ENCODE measurements around the gene MEGF8.
A peak's percentile ranks its signal among the peaks of the same experiment; 100 is the strongest.

The MEGF8 gene

DNA sequence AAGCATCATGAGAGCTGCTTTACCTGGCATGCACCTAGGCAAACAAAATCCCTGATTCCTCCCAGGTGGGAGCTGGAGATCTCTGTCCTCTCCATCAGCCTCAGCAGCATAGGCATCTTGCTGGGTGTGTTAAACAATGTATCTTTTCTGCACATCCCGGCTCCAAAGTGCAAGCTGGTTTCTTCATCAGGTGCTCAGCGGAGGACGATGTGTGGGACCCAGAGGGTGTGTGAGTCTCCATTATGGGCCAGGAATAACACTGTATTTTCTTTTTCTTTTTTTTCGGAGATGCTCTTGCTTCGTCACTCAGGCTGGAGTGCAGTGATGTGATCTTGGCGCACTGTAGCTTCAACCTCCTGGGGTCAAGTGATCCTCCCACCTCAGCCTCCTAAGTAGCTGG is 54.7 kb downstream of the MEGF8 start:
- H3K4me3 ChIP-seq (ENCODE audit: low read depth, low read length), result no peak overlapping the region
- TF ChIP-seq, protein P1, sequence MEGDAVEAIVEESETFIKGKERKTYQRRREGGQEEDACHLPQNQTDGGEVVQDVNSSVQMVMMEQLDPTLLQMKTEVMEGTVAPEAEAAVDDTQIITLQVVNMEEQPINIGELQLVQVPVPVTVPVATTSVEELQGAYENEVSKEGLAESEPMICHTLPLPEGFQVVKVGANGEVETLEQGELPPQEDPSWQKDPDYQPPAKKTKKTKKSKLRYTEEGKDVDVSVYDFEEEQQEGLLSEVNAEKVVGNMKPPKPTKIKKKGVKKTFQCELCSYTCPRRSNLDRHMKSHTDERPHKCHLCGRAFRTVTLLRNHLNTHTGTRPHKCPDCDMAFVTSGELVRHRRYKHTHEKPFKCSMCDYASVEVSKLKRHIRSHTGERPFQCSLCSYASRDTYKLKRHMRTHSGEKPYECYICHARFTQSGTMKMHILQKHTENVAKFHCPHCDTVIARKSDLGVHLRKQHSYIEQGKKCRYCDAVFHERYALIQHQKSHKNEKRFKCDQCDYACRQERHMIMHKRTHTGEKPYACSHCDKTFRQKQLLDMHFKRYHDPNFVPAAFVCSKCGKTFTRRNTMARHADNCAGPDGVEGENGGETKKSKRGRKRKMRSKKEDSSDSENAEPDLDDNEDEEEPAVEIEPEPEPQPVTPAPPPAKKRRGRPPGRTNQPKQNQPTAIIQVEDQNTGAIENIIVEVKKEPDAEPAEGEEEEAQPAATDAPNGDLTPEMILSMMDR (IDR thresholded peaks at IDR 0.05; ENCODE audit: insufficient read depth, low read depth, low read length, missing control alignments), result no peak
- DNase-seq (ENCODE audit: low read depth), result no peak

DNA sequence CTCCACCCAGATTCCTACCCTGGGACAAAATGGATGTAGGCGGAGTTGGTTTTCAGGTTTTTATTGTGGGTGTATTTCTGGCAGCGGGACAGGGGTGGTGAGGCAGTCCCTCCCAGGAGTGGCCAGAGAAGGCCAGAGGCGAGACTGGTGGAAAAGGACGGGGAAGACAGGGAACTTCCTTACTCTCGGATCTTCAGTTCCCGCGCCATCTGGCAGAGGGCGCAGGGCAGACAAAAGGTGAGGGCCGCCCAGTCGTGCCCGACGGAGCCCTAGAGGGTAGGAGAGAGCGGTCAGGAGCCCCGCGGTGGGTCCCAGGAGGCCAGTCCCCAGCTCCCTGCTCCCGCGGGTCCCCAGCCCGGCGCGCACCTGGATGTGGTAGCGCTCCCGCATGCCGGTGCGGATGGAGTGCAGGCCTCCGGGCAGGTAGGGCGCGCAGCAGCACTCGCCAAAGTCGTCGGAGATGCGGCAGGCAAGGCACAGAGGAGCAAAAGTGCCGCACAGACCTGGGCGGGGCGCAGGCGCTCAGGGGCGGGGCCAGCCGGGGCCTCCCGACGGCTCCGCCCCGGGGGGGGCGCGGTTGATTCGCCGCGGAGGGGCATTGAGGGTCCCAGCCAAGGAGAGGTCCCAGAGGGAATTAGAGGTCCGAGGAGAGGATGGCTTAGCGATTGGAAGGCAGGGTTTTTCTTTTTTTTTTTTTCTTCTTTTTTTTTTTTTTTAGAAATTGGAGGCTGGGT is 61.7 kb downstream of the MEGF8 start:
- TF ChIP-seq, protein P1 (IDR thresholded peaks at IDR 0.05; ENCODE audit: insufficient read depth, low read depth, low read length, missing control alignments), result peak; percentile 41
- no peak overlapping the region for H3K4me3 ChIP-seq (ENCODE audit: low read depth, low read length)
- peak; percentile 49 for DNase-seq (ENCODE audit: low read depth)

DNA sequence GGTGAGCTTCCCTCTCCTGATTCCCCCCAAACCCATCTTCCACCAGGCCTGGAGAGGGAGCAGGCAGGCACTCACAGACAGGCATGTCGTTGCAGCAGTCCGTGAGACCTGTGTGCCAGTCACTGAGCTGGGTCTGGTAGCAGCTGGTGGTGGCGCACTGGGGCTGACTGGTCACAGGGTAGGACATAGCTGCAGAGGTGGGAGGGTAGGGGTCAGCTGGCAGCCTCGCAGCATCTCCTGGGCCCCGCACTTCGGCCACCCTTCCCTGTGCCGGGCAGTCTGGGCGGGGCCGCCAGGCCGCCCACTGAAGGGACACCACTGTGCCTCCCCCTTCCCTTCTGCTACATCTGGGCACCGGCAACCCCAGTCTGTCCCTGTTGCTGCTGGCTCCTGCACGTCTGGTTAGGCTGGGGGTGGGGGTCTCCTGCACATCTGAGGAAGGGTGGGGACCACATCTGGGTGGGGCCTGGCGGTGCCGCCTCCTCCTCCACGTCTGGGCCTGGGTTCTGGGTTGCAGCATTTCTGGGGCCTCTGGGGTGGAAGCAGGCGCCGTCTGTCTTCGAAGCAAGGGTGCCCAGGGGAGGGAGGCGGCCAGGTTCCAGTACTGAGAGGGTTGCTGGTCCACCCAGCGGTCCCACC is 63.5 kb downstream of the MEGF8 start:
- H3K4me3 ChIP-seq (ENCODE audit: low read depth, low read length), result no peak overlapping the region
- DNase-seq (ENCODE audit: low read depth), result no peak

DNA sequence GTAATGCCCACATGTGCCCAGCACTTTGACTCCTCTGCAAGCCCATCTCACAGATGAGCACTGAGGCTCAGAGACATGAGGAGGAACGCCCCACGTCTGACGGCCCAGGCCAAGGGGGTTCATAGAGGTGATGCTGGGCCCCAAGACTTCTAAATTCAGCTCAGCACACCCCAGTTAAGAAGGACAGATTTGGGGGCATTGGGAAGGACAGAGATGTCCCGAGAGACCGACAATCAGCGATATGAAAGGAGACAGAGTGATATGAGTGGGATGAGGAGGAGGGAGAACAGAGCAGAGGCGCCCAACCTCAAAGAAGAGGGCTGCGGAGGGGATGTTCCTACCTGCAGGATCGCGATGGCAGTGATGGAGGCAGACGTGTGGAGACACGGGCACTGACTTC is 64.5 kb downstream of the MEGF8 start, which contains the start of gene CNFN:
Gene CNFN, minus strand, starts transcription at position 399 of the 400 bp plus-strand sequence. CDS start 1,260 bp downstream, outside the sequence.
- DNase-seq (ENCODE audit: low read depth), result no peak
- no peak within 1 kb of the TSS for H3K4me3 ChIP-seq (ENCODE audit: low read depth, low read length)
- TF ChIP-seq, protein P1 (IDR thresholded peaks at IDR 0.05; ENCODE audit: insufficient read depth, low read depth, low read length, missing control alignments), result no peak

More for the DNA sequence above, 63.5 kb downstream of the MEGF8 start:
- TF ChIP-seq, protein P1 (IDR thresholded peaks at IDR 0.05; ENCODE audit: insufficient read depth, low read depth, low read length, missing control alignments), result no peak

DNA sequence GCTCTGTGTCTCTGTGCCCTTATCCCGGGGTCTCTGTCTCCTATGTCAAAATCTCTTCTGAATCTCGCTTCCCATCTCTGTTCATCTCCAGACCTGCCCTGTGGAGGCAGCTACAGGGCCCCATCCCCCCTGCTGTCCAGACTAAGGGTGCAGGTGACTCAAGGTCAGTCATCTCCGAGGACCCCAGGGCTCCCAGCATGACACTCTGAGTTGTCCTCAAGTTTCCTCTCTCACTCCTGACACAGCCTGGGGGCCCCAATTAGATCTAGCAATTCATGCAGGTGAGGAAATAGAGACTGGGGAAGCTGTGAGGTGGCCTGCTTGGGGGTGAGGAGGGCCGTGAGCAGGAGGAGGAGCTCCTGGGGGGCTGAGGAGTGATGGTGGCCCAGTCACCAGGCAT is 66.7 kb downstream of the MEGF8 start:
- no peak for DNase-seq (ENCODE audit: low read depth)
- no peak overlapping the region for H3K4me3 ChIP-seq (ENCODE audit: low read depth, low read length)
- TF ChIP-seq, protein P1 (IDR thresholded peaks at IDR 0.05; ENCODE audit: insufficient read depth, low read depth, low read length, missing control alignments), result no peak

DNA sequence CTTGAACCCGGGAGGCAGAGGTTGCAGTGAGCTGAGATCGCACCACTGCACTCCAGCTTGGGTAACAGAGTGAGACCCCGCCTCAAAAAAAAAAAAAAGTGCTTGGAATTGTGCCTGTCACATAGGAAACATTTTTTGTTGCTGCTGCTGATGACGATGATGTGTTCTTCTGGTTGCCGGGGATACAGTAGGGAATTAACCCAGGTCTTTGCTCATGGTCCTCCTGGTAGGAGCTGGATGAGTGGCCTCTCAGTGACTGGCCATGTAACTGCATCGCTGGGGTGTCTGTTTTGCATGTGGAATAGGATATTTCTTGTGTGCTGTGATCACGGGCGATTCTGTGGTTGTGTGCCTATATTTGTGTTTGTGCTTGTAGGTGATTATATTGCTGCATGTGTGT is 69.3 kb downstream of the MEGF8 start:
- TF ChIP-seq, protein P1 (IDR thresholded peaks at IDR 0.05; ENCODE audit: insufficient read depth, low read depth, low read length, missing control alignments), result no peak
- no peak overlapping the region for H3K4me3 ChIP-seq (ENCODE audit: low read depth, low read length)
- DNase-seq (ENCODE audit: low read depth), result no peak
